Stimulated activated CD4-positive, alpha-beta T cell treated with anti-CD3 and anti-CD28 coated beads, Interleukin-1b, Interleukin-23, amount 100 ng/mL, for 1 hour (primary cell): Measurements from ENCODE around the gene GCH1.

ENCODE experiments used
- DNase-seq, 2 donors: peaks; one replicate each; pipeline ENCODE4 v3.0.0-alpha.2; 2020; ENCODE audit warnings: low read depth in 2 of 2

The GCH1 gene

GRCh38 chr14:54867011-54867410, 35.6 kb downstream of the GCH1 start:
- no peak for DNase-seq

DNA sequence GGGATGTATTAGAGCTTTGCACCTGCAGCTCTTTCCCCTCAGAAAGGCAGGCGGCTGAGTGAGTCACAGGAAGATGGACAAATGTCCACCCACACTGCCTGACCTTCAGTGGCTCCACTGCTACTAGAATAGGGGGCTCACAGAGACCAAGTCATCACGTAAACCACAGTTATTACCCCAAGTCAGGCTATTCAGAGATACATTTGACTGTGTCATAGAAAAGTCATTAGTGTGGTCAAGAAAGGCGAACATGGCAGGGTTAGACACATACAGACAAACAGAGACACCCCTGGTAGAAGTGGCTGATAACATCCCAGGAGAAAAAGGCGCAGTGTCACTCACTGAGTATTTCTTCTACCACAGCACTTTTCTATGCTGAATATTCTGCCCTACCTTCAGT, 36.0 kb downstream of the GCH1 start:
- no peak for DNase-seq

DNA sequence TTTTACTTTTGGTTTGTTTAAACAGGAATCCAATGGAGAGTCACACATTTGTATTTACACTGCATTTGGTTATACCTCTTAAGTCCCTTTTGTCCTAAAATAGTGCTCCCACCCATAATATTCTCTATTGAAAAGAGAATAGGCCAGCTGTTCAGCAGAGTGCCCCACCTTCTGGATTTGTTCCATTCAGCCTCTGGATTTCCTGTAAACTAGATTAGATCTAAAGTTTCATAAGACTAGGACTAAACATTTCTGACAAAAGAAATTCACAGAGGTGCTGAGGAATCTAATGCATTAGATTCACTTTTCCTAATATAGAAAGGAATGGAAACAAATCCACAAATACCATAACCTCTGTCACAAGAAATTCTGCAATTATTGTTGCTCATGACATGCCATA, 38.1 kb downstream of the GCH1 start:
- no peak for DNase-seq

DNA sequence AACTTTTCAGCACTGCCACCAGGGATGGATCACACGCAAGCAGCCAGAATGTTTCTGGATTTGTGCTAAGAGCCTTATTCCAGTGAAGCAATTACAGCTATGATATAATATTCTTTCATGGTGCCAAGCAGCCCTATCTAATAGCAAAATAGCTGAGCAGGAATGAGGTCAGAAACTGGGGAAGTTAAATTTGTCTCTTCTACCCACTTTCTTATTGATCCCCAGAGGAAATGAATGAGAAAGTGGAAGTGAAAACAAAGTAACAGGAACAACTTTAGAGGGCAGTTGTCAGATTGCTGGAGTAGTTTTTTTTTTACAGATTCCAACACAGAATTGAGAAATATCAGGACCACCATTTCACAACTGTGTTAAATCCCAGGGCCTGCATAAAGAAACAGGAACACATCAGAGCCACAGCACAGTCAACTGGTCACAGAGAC, 44.8 kb downstream of the GCH1 start:
- DNase-seq = no peak

DNA sequence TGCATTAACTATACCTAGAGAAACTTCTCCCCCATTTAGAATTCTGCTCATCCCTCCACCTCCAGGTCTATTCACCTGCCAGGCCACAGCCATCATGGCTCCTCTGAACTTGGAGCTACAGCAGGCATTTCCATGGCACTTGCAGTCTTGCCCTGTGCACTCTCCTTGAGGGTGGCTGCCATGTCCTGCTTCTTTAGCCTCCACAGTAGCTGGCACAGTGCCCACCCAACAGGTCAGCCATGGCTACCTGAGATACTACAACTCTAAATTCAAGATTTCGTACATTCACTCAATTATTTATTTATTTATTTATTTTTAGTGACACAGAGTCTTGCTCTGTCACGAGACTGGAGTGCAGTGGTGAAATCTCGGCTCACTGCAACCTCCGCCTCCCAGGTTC, 46.5 kb downstream of the GCH1 start:
- no peak for DNase-seq

DNA sequence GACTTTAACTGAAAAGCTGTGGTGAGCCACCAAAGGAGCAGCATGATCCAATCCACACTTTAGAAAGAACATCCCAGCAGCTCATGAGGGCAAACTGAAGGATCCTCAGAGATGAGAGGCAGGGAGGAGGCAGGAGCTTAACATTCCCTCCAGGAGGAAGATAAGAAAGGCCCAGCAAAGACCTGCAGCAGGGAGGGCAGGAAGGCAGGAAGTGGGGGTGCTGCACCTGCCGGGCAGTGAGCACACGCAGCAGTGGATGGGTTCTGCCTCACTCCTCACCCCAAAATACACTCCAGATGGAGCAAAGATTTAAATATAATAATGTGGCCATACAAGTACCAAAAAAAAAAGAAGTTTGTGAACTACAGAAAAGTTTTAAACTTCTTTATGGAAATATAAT, 48.4 kb downstream of the GCH1 start:
- DNase-seq = no peak

DNA sequence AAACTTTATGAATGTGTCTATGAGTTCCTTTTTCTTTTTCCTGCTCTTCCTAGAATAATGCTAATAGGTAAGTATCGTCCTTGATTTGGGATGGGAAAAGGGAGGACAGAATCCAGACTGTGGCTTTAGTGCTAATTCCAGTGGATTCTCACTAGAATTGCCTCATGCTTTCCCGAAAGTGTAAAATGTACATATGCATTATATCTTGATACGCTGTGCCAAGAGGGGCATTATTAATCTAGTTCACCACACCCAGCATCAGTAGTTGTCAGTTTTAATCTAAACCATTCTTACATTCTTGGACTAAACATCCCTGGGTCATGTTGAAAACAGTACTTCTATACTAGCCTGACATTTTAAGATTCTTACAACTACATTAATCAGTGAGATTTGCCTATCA, 49.3 kb downstream of the GCH1 start:
- no peak for DNase-seq

DNA sequence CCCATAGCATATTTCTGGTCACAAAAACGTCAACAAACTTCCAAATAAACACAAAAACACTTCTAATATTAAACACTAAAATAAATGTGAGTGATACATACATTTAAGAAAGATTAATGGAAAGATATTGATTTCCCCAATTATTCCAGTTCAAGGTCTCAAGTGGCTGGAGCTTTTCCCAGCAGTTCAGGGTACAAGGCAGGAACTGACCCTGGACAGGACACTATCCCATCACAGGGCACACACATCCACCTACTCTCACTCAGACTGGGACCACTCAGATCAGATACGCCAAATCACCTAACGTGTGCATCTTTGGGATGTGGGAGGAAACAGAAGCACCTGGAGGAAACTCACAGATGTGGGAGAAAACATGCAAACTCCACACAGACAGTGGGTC, 50.4 kb downstream of the GCH1 start:
- no peak for DNase-seq

- DNase-seq = no peak
Observed at GRCh38 chr14:54848910-54849309, 53.7 kb downstream of the GCH1 start.

DNA sequence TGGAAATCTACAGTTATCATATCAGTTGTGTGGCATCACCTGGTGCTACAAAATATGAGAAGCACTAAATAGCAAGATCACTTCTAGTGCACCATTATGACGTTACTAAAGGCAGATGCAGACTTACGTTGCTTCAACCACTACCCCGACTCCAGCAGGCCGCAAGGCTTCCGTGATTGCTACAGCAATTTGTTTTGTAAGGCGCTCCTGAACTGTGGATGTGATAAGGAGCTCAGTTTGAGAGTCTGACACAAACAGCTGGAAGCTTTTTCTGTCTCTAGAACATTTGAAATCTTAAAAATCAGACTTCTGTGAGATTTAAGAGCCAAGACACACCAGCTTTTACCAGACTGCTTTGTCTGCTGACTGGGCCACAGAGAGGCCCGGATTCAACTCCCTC, 57.0 kb downstream of the GCH1 start:
- no peak for DNase-seq

DNA sequence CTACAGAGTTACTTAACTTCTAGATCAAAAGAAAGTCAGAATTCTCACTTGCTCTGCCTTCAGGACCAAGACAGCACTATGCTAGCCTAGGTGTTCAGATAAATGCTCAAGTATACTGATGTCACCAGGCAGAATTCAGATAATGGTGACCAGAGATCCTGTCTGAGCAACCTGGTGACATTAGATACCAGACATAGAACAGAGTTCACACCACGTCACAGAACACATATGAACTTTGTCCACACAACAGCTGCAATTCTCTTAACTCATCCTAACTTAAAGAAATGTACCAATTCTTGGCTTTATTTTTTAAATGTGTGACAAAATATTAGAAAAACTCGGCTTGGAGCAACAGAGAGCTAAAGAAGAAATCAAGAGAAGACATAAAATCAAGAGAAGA, 58.1 kb downstream of the GCH1 start:
- no peak for DNase-seq

GRCh38 chr14:54840798-54841197, 61.8 kb downstream of the GCH1 start:
- DNase-seq = no peak

GRCh38 chr14:54840336-54840735, 62.3 kb downstream of the GCH1 start:
- DNase-seq = no peak

DNA sequence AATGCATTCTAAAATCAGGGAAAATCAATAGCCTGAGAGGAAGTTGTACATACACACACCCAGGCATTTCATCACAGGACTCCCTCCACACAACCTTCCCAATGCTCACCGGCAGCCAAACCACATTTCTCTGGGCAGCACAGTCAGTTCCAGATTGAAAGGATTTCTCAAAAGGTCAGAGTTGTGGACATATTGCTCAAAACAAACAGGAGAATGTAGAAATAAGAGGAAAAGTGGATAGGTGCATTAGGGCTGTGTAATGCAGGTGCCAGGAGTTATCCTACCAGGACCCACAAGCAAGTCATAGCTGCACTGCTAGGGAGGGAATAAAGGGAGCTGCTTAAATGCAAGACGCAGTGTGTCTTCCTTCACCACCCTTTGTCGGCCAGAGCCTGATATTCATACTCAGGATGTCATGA, 62.9 kb downstream of the GCH1 start:
- no peak for DNase-seq

- DNase-seq = no peak
Observed at GRCh38 chr14:54838931-54839512, 63.6 kb downstream of the GCH1 start.

DNA sequence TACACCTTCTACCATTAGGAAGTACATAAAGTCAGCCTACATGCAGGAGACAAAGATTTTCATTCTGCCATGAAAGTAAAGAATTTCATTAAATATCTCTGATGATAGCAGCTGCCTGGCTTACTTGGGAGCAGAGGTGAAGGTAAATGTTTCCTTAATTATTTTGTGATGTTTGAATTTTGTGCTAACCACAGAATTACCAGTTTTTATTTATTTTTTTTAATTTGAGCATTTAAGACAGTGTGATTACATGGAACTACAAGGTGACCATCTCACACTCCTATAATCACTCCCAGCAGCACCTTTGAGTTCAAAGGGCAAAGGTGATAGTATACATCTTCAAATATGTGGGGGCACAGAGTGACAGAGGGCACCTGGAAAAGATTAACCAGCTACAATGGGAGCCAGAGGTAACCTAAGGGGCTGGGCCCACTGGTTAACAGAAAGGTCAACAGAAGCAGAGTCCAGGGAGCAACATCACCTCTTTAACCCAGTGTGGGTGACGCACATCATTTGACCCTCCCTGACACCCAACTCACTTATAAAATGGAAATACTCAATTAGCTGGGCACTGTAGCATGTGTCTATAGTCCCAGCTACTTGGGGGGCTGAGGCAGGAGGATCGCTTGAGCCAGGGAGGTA, 65.0 kb downstream of the GCH1 start:
- no peak for DNase-seq

- DNase-seq = no peak
Observed at GRCh38 chr14:54836231-54836630, 66.4 kb downstream of the GCH1 start.

DNA sequence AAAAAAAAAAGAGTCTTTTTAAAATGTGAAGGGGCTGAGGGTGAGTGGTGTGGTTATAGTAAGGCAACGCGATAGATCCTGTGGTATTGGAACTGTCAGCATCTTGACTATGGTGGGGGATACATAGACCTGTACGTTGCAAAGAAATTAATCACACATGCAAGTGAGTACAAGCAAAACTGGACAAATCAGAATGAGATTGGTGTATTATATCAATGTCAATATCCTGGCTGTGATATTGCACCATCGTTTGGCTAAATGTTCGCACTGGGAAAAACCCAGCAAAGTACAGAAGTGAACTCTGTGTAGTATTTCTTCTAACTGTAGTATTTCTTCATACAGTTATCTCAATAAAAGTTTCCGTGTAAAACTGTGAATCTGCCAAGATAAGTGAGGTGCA, 67.9 kb downstream of the GCH1 start:
- no peak for DNase-seq

- no peak for DNase-seq
Observed at GRCh38 chr14:54834081-54834480, 68.5 kb downstream of the GCH1 start.

DNA sequence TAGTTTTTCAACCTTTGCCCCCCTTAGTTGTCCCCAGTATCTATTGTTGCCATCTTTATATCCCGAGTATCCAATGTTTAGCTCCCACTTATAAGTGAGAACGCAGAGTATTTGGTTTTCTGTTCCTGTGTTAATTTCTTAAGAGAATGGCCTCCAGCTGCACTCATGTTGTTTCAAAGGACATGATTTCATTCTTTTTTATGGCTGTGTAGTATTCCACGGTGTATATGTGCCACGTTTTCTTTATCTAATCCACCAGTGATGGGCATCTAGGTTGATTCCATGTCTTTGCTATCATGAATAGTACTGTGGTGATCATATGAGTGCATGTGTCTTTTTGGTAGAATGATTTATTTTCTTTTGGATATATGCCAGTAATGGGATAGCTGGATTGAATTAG, 72.0 kb downstream of the GCH1 start:
- DNase-seq = no peak

- DNase-seq = no peak
Observed at GRCh38 chr14:54829486-54830224, 73.0 kb downstream of the GCH1 start.

DNA sequence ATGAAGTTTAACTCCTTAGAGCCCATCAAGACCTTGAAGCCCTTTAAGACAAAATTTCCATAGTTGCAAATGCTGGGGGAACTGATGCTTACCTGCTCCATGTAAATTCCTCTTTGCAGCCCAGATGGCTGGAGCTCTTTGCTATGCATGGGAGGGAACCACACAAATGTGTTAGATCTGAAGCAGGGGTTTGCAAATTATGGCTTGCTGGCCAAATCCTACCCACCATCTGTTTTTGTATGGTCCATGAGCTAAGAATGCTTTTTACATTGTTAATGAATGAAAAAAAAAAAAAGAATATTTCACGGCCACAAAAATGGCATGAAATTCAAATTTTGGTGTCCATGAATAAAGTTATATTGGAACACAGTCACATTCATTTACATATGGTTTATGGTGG, 74.6 kb downstream of the GCH1 start:
- DNase-seq = no peak
